Lung (tissue), 12 donors: Measurements from ENCODE around the gene CRTC3. TPM values are rescaled to one million over a fixed set of nuclear protein-coding genes. Genes with fewer than 3 reads are reported as not detected.

Source experiments
- ATAC-seq: fragments of 200-7000 bp; cut with Tn5 transposase; one replicate; pipeline ENCODE4 v1.9.1; 2020; ENCODE audit warnings: moderate number of reproducible peaks; ENCODE audit not compliant: insufficient read depth, low FRiP score
- DNase-seq, 3 donors: peaks; one replicate each; pipeline ENCODE4 v3.0.0-alpha.2; 2013 to 2017
- H3K27ac ChIP-seq, 2 donors: one replicate each; pipeline ENCODE4 v1.5.1; 2013; ENCODE audit warnings: mild to moderate bottlenecking in 2 of 2, moderate library complexity in 2 of 2, control low read depth in 1 of 2, inconsistent platforms in 1 of 2, low read depth in 1 of 2, low read length in 1 of 2
- H3K27me3 ChIP-seq, 3 donors: one replicate each; pipeline ENCODE4 v1.5.1; 2013; ENCODE audit warnings: low read length in 2 of 3; ENCODE audit not compliant: control insufficient read depth in 3 of 3, insufficient read depth in 3 of 3
- H3K36me3 ChIP-seq, 4 donors: one replicate each; pipeline ENCODE4 v1.5.1; 2013; ENCODE audit warnings: low read length in 4 of 4, mild to moderate bottlenecking in 1 of 4, moderate library complexity in 1 of 4; ENCODE audit not compliant: control insufficient read depth in 4 of 4, insufficient read depth in 4 of 4
- H3K4me1 ChIP-seq, 5 donors: one replicate each; pipeline ENCODE4 v1.5.1; 2013; ENCODE audit warnings: low read length in 5 of 5, mild to moderate bottlenecking in 2 of 5, moderate library complexity in 1 of 5; ENCODE audit not compliant: control insufficient read depth in 5 of 5, insufficient read depth in 5 of 5
- H3K4me3 ChIP-seq: one replicate; pipeline ENCODE4 v1.5.1; 2013; ENCODE audit warnings: mild to moderate bottlenecking, control low read depth, moderate library complexity
- H3K9ac ChIP-seq, 2 donors: one replicate each; pipeline ENCODE4 v1.5.1; 2013; ENCODE audit warnings: low read length in 2 of 2, control low read depth in 1 of 2; ENCODE audit not compliant: insufficient read depth in 1 of 2
- H3K9me3 ChIP-seq, 4 donors: one replicate each; pipeline ENCODE4 v1.5.1; 2013; ENCODE audit warnings: low read length in 3 of 4, mild to moderate bottlenecking in 1 of 4, moderate library complexity in 1 of 4; ENCODE audit not compliant: control insufficient read depth in 4 of 4, insufficient read depth in 3 of 4
- CTCF ChIP-seq: IDR thresholded peaks from 2 replicates; pipeline ENCODE4 v1.5.1; 2012; ENCODE audit warnings: mild to moderate bottlenecking; ENCODE audit errors: control extremely low read depth, extremely low read depth
- WGBS, 2 donors: extraction: QIAGEN DNeasy Blood & Tissue Kit; methylation state at CpG; one replicate each; pipeline ENCODE4 v1.1.7; 2013; 5-methylcytosine and 5-hydroxymethylcytosine counted together
- polyA plus RNA-seq, 2 donors: library from polyadenylated mRNA; stranded (reverse); fragments of 200-250 nt; gene quantifications; one replicate each; pipeline ENCODE4 v1.2.1, GENCODE V29; 2013
- total RNA-seq, 2 donors: library from RNA; depleted of rRNA in 1 of 2; stranded (reverse); fragments of >200 nt in 1 of 2; gene quantifications; one replicate each; pipeline ENCODE4 v1.2.1, GENCODE V29; 2014 to 2021
- donor health status: control.
- donor health status: control.
- donor health status: Bipolar disorder and iron deficiency.
- donor health status: healthy.
- donor health status: DM: yes; HTN: yes; CAD: no.

CRTC3 gene
- total and polyA plus RNA-seq, 4 donors = 12.0 to 47.9 (median 28.2) TPM

GRCh38 chr15:90690585-90690984, 160.9 kb downstream of the CRTC3 start:
- peaks cover 0 to 3% (median 0%) of the 10 kb centered on the region in 4 donors for H3K9me3 ChIP-seq
- ATAC-seq = no peak
- H3K9ac ChIP-seq = no peak overlapping the region
- DNase-seq = no peak
- 66 to 77% methylated on average over 2 of the region's 2 CpGs for WGBS, 2 donors
- no peak for TF ChIP-seq CTCF
- H3K4me1 ChIP-seq = peaks cover 0 to 4% (median 0%) of the 10 kb centered on the region in 5 donors
- no peaks in the 10 kb centered on the region for H3K27me3 ChIP-seq
- no peaks in the 10 kb centered on the region for H3K36me3 ChIP-seq
- H3K4me3 ChIP-seq = no peak overlapping the region
- H3K27ac ChIP-seq = no peak overlapping the region

- no peak overlapping the region for H3K9ac ChIP-seq
- H3K9me3 ChIP-seq = peaks cover 0 to 3% (median 0%) of the 10 kb centered on the region in 4 donors
- no peak for TF ChIP-seq CTCF
- no peaks in the 10 kb centered on the region for H3K27me3 ChIP-seq
- H3K36me3 ChIP-seq = no peaks in the 10 kb centered on the region
- ATAC-seq = no peak
- no peak overlapping the region for H3K27ac ChIP-seq
- DNase-seq = no peak
- WGBS, 2 donors = 91 to 96% methylated on average over 4 of the region's 4 CpGs
- H3K4me1 ChIP-seq = peaks cover 0 to 4% (median 0%) of the 10 kb centered on the region in 5 donors
- H3K4me3 ChIP-seq = no peak overlapping the region
Measured at GRCh38 chr15:90691369-90691768, 161.6 kb downstream of the CRTC3 start.

DNA sequence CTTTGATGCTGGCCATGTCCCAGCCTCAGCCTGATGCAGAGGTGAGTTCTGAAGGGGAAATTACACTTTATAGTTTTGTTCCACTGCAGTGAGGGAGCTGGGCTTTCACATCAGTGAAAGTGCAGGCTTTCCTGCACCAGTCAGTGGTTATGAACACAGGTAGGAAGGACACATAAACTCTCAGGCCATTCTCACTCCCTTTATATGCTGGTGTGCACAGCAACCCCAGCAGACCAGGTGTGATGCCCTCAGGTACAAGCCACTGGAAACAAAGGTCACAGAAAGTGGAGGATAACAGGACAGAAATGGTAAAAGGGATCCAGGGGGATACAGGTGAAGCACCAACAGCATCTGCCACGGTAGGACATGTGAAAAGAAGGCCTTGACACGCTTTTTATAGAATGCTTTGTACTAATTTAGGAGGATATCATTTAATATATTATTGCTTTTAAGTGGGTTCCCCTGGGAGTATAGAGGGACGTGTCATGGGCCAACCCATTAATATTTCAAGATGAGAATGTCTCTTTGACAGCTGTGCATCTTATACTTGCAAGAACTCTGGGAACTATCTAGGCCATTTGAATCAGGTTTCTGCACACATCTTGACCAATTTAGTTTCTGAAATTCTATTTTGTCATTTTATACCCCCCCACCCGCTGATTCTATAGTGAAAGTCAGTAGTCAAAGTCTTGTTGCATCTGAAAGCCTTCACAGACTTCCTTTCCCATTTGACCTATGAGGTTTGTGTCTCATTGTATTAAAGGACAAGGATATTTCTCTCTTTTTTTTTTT, 162.5 kb downstream of the CRTC3 start:
- Histone ChIP-seq H3K9me3 (peaks cover 0 to 3% (median 0%) of the 10 kb centered on the region in 4 donors), H3K9ac (no peak overlapping the region), H3K27ac (no peak overlapping the region), H3K4me1 (peaks cover 0 to 4% (median 0%) of the 10 kb centered on the region in 5 donors), H3K4me3 (no peak overlapping the region), H3K27me3 (no peaks in the 10 kb centered on the region), H3K36me3 (no peaks in the 10 kb centered on the region)
- TF ChIP-seq CTCF = no peak
- ATAC-seq (no peak), DNase-seq (no peak)
- WGBS, 2 donors = 92 to 95% methylated on average over 4 of the region's 4 CpGs

Other genes starting within 250 kb of the CRTC3 start
- gene ZNF774, start 177.6 kb upstream of the CRTC3 start, total RNA-seq = 1 to 10 TPM; 2.5 to 4.9 TPM
- 1 to 10 TPM; 1.6 to 1.9 TPM for gene ZNF774, start 177.6 kb upstream of the CRTC3 start, polyA plus RNA-seq
- 100 to 1,000 TPM; 217 to 396 TPM for gene IQGAP1, start 141.7 kb upstream of the CRTC3 start, total RNA-seq
- gene IQGAP1, start 141.7 kb upstream of the CRTC3 start, polyA plus RNA-seq = 100 to 1,000 TPM in 1 of 2 donors, 10 to 100 TPM in 1; 83.0 to 160 TPM
- 1 to 10 TPM; 3.2 to 4.4 TPM for gene BLM, start 187.4 kb downstream of the CRTC3 start, total RNA-seq
- gene BLM, start 187.4 kb downstream of the CRTC3 start, polyA plus RNA-seq = 1 to 10 TPM; 2.2 to 8.7 TPM